T-helper 9 cell (primary cell): ENCODE measurements around the gene MYO1E.

Experiments
- DNase-seq: peaks from one replicate; pipeline ENCODE4 v3.0.0-alpha.2; 2020

Gene MYO1E

DNA sequence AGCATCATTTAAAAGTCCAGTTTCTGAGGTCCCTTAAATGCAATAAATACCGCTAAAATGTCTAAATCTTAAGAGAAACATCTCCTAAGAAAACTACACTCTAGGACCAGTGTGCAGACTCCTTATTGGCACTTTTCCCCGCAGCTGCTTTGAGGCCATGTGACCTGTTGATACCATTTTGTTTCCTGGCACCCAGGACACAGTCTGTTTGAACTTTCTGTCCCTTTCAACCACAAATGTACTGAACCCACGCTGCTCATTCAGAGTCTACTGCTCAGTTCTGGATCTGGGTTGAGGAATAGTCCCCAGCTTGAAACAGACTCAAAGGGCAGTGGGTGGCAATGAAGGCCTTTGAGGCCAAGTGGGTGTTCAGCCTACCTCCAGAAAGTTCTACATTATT lies 148.9 kb downstream of the MYO1E start:
- no peak for DNase-seq

DNA sequence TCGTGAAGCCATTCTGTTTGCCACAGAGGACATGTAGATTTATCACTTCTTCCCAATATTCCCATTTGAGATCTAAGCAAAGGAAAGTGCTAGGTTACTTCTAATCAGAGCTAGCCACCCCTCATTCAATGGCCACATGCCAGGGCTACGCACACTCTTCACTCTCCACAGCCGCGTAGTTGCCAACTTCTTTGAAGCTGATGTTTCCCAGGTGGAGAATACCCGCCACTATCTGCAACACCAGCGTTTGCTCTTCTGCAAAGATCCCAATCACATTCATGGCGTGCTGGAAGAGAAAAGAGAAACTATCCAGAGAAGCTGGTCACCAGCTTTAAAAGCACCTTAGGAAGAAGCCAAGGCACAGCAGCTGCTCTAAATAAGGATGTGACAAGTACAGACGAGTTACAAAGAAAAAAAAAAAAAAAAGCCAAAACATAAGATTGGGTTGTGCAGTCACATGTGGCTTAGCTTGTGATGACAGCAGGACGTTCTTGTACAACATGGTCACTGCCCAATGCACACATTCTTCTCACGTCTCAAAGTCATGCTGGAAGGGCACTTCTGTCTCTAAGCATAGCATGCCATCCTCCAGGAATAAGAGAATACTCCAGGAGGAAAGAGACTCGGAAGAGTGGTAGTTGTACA lies 149.6 kb downstream of the MYO1E start:
- DNase-seq: no peak

- no peak for DNase-seq
These were observed 150.9 kb downstream of the MYO1E start for GRCh38 chr15:59221511-59222505.

GRCh38 chr15:59218710-59219109 lies 154.0 kb downstream of the MYO1E start:
- no peak for DNase-seq

DNA sequence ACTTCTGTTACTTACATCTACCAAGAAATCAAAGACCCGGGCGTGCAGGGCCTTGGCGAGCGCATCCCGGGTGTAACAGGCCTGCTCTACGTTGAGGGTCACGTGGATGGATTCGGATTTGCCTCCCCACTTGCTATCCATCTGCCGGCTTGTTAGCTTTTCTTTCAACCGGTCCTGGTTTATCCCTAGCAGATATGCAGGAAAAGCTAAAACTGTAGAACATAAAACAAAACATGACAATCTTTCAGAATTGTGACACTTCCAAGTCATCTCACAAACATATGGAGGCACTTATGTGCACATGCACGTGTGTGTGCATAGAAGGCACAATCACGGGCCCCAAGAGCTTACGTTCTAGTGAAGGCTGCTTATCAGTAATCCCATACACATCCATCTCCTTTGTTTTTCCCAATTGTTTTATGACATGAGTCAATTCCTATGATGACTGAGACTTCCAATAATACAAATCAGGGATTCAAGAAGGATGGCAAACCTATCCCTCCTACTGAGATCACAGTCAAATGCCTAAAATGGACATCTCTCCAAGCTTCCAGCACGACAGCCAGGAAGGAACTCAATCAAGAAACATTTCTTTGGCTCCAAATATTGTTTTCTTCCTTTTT lies 154.7 kb downstream of the MYO1E start:
- DNase-seq: no peak

DNA sequence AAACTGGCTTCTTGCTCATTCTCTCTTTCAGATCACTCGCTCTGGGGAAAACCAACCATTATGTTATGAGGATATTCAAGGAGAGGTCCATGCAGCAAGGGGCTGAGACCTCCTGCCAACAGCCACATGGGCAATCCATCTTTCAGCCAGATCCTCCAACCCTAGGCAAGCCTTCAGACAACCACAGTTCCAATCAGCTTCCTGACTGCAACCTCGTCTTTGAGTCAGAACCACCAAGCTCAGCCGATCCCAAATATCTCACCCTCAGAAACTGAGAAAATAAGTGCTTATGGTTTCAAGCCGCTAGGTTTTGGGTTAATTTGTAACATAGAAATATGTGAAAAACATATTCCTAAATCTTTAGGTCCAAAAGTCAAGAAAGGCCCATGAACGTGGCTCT lies 155.8 kb downstream of the MYO1E start:
- DNase-seq: no peak

- DNase-seq: no peak
These were observed 162.5 kb downstream of the MYO1E start for GRCh38 chr15:59210186-59210585.

- DNase-seq: no peak
These were observed 163.9 kb downstream of the MYO1E start for GRCh38 chr15:59208613-59209249.

GRCh38 chr15:59206623-59207183 lies 166.0 kb downstream of the MYO1E start, which contains the start of gene LDHAL6B:
Gene LDHAL6B (plus strand): TSS chr15:59206843. CDS start chr15:59206941, 98 bp downstream.
- DNase-seq: no peak

DNA sequence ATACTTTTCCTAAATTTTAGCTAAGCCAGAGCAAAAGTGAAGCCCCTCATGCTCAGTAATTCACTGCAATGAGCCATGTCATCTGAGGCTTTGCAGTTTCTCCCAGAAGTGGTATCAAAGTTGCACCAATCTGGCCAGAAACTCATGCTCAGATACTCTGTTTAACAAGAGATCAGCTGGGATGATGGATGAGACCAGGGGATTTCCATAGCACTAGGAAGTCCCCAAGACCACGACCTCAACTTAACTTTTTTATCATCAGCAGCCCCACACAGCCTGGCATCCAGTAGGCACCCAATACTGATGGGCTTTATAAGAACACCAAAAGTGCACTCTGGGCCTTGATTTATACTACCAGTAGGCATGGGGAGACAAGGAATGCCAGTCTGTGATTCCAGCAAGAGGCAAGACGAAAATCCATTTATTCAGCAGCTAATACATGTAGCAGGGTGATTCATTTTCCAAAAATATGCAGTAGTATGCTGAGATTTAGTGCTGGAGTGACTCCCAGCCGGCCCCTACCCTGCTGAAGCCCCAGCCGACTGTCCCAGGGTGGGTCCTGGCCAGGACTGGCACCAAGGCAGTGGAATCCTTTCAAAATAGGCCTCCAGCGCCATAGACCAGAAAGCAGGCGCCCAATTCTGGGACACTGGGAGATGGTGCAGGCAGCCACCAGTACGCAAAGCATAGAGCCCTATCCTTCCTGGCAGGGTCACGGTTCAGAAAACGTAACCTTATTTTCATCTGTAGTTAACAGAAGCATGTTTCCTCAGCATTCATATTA lies 166.6 kb downstream of the MYO1E start:
- no peak for DNase-seq

- DNase-seq: no peak
These were observed 169.0 kb downstream of the MYO1E start for GRCh38 chr15:59203657-59204056.

DNA sequence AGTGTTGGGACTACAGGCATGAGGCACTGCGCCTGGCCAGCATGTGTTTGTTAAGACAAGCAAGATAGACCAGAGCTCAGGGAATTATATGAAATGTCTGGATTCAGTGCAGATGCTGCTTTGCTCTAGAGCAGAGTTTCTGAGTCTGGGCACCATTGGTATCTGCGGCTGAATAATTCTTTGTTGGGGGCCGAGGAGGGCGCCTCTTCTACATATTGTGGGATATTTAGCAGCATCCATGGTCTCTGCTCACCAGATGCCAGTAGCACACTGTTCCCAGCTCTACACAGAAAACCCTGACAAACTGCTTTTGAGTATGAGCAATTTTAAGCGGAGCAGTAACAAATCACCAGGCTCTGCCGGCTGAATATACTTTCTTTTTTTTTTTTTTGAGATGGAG lies 169.7 kb downstream of the MYO1E start:
- DNase-seq: no peak

GRCh38 chr15:59200560-59200959 lies 172.1 kb downstream of the MYO1E start:
- DNase-seq: no peak

DNA sequence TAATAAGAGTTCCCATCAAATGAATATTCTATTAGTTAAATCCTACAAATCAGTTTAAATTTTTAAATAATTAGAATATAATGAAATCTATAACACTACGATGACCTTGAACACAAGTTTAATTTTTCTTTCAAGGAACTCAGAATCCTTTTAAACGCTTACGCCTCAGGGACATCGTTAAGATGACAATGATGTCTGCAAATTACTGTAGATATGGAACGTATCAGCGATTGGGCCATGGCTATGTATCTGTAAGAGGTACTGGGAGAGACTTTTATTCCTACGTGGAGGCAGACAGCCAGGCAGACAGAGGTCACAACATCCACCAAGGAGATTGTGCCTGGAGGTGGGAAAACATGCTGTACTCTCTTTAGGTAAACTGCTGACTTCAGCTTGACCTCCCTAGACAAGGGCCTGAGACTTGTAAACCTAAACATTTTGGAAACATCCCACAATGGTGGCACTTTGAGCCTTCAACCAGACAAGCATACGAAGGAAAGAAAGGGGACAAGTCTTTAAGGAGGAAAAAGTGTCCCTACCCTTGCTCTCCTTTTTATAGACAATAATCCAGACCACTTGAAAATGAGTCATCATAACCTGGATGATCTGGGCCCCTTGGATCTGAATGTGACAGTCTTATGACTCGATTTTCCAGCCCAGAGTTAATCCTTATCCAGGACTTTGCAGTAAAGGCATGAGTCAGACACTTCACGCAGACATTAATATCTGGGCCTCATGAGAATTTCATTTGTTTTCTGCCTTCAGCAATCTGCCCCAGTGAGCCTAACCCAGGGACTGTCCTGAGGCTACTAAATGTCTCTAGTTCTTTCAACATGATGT lies 172.8 kb downstream of the MYO1E start:
- DNase-seq: no peak

DNA sequence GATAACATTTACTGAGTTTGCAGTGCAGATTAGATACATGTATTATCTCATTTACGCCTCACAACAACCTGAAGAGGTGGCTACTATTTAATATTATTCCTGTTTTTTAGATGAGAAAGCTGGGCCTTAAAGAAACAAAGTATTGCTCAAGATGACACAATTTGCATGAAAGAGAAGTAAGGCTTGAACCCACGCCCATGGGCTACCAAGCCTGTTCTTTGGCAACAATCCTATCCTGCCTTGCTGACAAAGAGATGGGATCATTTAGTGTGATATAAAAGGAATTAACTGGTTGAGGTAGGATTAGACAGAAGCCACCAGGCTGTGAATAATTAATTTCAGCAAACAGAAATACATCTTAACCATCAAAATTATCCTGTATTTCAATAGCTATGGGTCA lies 175.2 kb downstream of the MYO1E start:
- no peak for DNase-seq

DNA sequence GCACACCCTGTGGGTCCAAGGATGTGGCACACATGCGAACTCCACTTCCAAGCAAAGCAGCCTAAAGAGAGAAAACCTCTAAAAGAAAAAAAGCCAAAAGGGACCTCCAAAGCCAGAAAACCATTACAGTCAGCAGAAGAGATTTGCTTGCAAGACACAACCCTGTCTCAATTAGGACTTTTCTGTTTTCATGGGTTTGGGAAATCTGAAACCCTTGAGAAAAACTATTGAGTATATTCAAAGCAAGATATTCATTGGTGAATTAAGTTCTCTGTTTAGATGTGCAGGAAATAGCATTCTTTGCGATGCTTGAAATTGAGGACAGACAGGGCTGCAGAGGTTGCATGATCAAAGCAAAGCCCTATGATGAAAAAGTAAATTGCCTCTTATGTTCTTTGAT lies 176.3 kb downstream of the MYO1E start:
- DNase-seq: no peak

- no peak for DNase-seq
These were observed 177.9 kb downstream of the MYO1E start for GRCh38 chr15:59194639-59195325.

GRCh38 chr15:59191855-59192237 lies 180.8 kb downstream of the MYO1E start:
- no peak for DNase-seq

DNA sequence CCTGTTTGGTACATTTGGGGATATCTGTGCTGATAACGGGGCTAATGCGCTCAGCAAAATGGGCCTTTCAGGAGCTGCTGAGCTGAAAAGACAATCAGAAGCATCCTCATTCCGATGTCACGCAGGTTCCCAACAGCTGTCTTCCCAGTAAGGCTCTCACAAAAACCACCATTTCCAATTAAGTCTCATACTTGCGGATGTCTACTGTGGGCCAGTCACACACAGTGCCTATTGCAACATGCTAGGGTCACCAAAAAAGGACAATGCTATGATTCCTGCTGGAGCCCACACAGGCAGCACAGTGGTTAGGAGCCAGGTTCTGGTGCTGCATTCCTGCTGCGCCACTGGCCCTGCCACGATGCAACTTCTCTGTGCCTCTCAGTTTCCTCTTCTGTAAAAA lies 182.4 kb downstream of the MYO1E start:
- DNase-seq: no peak

DNA sequence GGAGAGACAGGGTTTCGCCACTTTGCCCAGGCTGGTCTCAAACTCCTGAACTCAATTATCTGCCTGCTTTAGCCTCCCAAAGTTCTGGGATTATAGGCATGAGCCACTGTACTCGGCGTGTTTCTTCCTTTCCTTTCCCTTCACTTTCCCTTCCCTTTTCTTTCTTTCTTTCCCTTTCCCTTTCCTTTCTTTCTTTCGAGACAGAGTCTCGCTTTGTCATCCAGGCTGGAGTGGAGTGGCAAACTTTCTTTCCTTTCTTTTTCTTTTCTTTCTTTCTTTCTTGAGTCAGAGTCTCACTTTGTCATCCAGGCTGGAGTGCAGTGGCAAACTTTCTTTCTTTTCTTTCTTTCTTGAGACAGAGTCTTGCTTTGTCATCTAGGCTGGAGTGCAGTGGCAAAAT lies 183.4 kb downstream of the MYO1E start:
- no peak for DNase-seq
